Measurements from ENCODE around the gene PLIN4. TPM values are rescaled to one million over a fixed set of nuclear protein-coding genes. Genes with fewer than 3 reads are reported as not detected.
"Not testable (repeated sequence)": the region's sequence is repeated elsewhere in the genome, so short reads cannot be mapped to it uniquely, and the experiment has no call there.

Gene PLIN4
- total and polyA plus RNA-seq, 2 donors (not counting 3 experiments of a cell fraction or from before 2014, with no cell fraction given), result 0.01 TPM; not detected in 1

- peaks cover 8% of the 10 kb centered on the region for H3K4me1 ChIP-seq (ENCODE audit: control insufficient read depth, extremely low read depth, insufficient read depth, low read length)
- intact Hi-C loops (cut with micrococcal nuclease), result no loop called here
- ChIA-PET POLR2A (no interaction called here), CTCF (no interaction called here)
- H3K27ac ChIP-seq (ENCODE audit: insufficient read depth, low read depth, low read length), result no peak overlapping the region
- H3K9me1 ChIP-seq (replicated peaks; ENCODE audit: control insufficient read depth, extremely low read depth, insufficient read depth, low read length), result no peaks in the 10 kb centered on the region
- no peak overlapping the region for H3K4me3 ChIP-seq (replicated peaks in 1 of 3; ENCODE audit: insufficient read depth in 1 of 3, low read depth in 1 of 3, low read length in 3 of 3)
- no peak overlapping the region for H3K4me2 ChIP-seq (ENCODE audit: insufficient read depth, low read length)
- no peaks in the 10 kb centered on the region for H3K79me2 ChIP-seq (ENCODE audit: control insufficient read depth, insufficient read depth, low read length)
- H3K27me3 ChIP-seq (ENCODE audit: control insufficient read depth in 2 of 2, insufficient read depth in 2 of 2, low read length in 2 of 2), result no peaks in the 10 kb centered on the region
- peaks cover 0 to 14% of the 10 kb centered on the region in 2 experiments for H3K36me3 ChIP-seq (ENCODE audit: control insufficient read depth in 2 of 2, extremely low read depth in 1 of 2, insufficient read depth in 2 of 2, low read length in 2 of 2)
- TSS peak; percentile 68 for BruUV-seq (replicated peaks)
- no peaks in the 10 kb centered on the region for H4K20me1 ChIP-seq (replicated peaks; ENCODE audit: control insufficient read depth, extremely low read depth, insufficient read depth, low read length)
- DNase-seq (ENCODE audit: low read depth, low spot score), result no peak
- H2AFZ ChIP-seq (ENCODE audit: low read depth, low read length), result no peak overlapping the region
- FAIRE-seq, result no peak
- H3K9me3 ChIP-seq (replicated peaks; ENCODE audit: control insufficient read depth, insufficient read depth, low read length), result no peaks in the 10 kb centered on the region
- no peak for TF ChIP-seq POLR2A (IDR thresholded peaks at IDR 0.05; ENCODE audit: low read depth, low read length)
- dilution Hi-C loops (cut with MboI; ENCODE audit: extremely low pct_ligation_motif_present, low sequenced_read_pairs), result no loop called here
- H3K9ac ChIP-seq (replicated peaks; ENCODE audit: extremely low read depth, insufficient read depth, low read length), result no peak overlapping the region
Observed at GRCh38 chr19:4542896-4543841, 24.9 kb upstream of the PLIN4 start.

- H3K27ac ChIP-seq (ENCODE audit: insufficient read depth, low read depth, low read length); dilution Hi-C loops (cut with MboI; ENCODE audit: extremely low pct_ligation_motif_present, low sequenced_read_pairs); intact Hi-C loops (cut with micrococcal nuclease); H3K4me1 ChIP-seq (ENCODE audit: control insufficient read depth, extremely low read depth, insufficient read depth, low read length); BruUV-seq (replicated peaks); H3K9me1 ChIP-seq (replicated peaks; ENCODE audit: control insufficient read depth, extremely low read depth, insufficient read depth, low read length); H3K4me3 ChIP-seq (replicated peaks in 1 of 3; ENCODE audit: insufficient read depth in 1 of 3, low read depth in 1 of 3, low read length in 3 of 3); H3K36me3 ChIP-seq (ENCODE audit: control insufficient read depth in 2 of 2, extremely low read depth in 1 of 2, insufficient read depth in 2 of 2, low read length in 2 of 2); H2AFZ ChIP-seq (ENCODE audit: low read depth, low read length); H4K20me1 ChIP-seq (replicated peaks; ENCODE audit: control insufficient read depth, extremely low read depth, insufficient read depth, low read length); H3K9me3 ChIP-seq (replicated peaks; ENCODE audit: control insufficient read depth, insufficient read depth, low read length); POLR2A ChIA-PET; H3K9ac ChIP-seq (replicated peaks; ENCODE audit: extremely low read depth, insufficient read depth, low read length); DNase-seq (ENCODE audit: low read depth, low spot score); FAIRE-seq; H3K27me3 ChIP-seq (ENCODE audit: control insufficient read depth in 2 of 2, insufficient read depth in 2 of 2, low read length in 2 of 2); H3K4me2 ChIP-seq (ENCODE audit: insufficient read depth, low read length); H3K79me2 ChIP-seq (ENCODE audit: control insufficient read depth, insufficient read depth, low read length): not testable (repeated sequence)
- CTCF ChIA-PET, result interaction anchor here (0.8 to 3.3 kb wide), 2 partner anchors 17 to 26 kb away, joined by 3 to 19 read pairs; no protein-coding TSS in a partner anchor
Observed at GRCh38 chr19:4541806-4542145, 23.5 kb upstream of the PLIN4 start.
